Ishikawa (cell line): ENCODE measurements around the gene CCDC57.

Experiments
- RAD21 ChIP-seq: IDR thresholded peaks from 2 replicates; pipeline ENCODE4 v1.6.1; 2012; ENCODE audit warnings: low read depth
- REST ChIP-seq: IDR thresholded peaks from 2 replicates; pipeline ENCODE4 v1.6.1; 2012; ENCODE audit warnings: low read depth, mild to moderate bottlenecking
- TF ChIP-seq, protein P1 (sequence below): IDR thresholded peaks from 2 replicates; pipeline ENCODE4 v1.6.1; 2012

DNA sequence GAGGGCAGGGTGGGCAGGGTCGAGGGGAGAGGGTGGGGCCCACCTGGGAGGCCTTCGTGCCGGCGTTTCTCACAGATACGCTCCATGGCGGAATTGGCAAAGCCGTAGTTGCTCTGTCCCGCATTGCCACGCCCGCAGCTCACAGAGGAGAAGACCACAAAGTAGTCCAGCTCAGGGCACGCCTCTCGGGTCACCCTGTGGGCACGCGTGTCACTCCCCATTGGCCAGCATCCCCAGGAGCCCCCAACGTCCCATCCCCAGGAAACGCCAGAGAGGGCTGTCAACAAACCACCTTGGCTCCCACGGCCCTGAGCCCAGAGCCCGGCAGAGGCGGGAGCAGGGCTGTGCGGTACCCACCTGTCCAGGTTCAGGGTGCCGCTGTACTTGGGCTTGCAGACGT lies 130.7 kb downstream of the CCDC57 start:
- TF ChIP-seq REST (no peak), RAD21 (no peak)
- TF ChIP-seq, protein P1, sequence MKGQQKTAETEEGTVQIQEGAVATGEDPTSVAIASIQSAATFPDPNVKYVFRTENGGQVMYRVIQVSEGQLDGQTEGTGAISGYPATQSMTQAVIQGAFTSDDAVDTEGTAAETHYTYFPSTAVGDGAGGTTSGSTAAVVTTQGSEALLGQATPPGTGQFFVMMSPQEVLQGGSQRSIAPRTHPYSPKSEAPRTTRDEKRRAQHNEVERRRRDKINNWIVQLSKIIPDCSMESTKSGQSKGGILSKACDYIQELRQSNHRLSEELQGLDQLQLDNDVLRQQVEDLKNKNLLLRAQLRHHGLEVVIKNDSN, result no peak
